HepG2 (cell line): Measurements from ENCODE around the gene ZNF22. TPM values are rescaled to one million over a fixed set of nuclear protein-coding genes. Genes with fewer than 3 reads are reported as not detected.

Experiments
- AGO1 ChIP-seq: fragments of 200-400 bp; formaldehyde crosslinking; IDR thresholded peaks from 2 replicates; pipeline ENCODE4 v1.6.1; 2017; ENCODE audit warnings: mild to moderate bottlenecking, low read depth, low read length, moderate library complexity; ENCODE audit not compliant: poor library complexity, severe bottlenecking
- NR2F6 ChIP-seq, 2 experiments: IDR thresholded peaks; 2 replicates each; pipeline ENCODE4 v1.6.1; 2016; ENCODE audit warnings: antibody characterized with exemption in 1 of 2, mild to moderate bottlenecking in 1 of 2
- RFX3 ChIP-seq: IDR thresholded peaks from 2 replicates; pipeline ENCODE4 v1.6.1; 2016; ENCODE audit warnings: missing biosample characterization, missing genetic modification reagents
- RNF2 ChIP-seq: fragments of 450-650 bp; conservative IDR thresholded peaks from 2 replicates; pipeline ENCODE4 v1.6.1; 2016; ENCODE audit warnings: low read depth
- TMF1 ChIP-seq: sonication (generic); formaldehyde crosslinking; IDR thresholded peaks from 2 replicates; pipeline ENCODE4 v1.8.1; 2022; ENCODE audit warnings: low read depth, missing genetic modification reagents
- ZNF263 ChIP-seq: sonication (generic); formaldehyde crosslinking; IDR thresholded peaks from 2 replicates; pipeline ENCODE4 v1.4.0; 2020; ENCODE audit warnings: missing genetic modification reagents
- ZNF350 ChIP-seq: sonication (generic); formaldehyde crosslinking; IDR thresholded peaks from 2 replicates; pipeline ENCODE4 v1.4.0; 2020; ENCODE audit warnings: mild to moderate bottlenecking, low read depth, missing genetic modification reagents, borderline replicate concordance
- ZNF460 ChIP-seq: sonication (generic); formaldehyde crosslinking; IDR thresholded peaks from 2 replicates; pipeline ENCODE4 v1.5.1; 2020; ENCODE audit warnings: missing genetic modification reagents, mild to moderate bottlenecking, borderline replicate concordance
- ZNF510 ChIP-seq: sonication (generic); formaldehyde crosslinking; IDR thresholded peaks from 2 replicates; pipeline ENCODE4 v1.4.0; 2020; ENCODE audit warnings: low read depth, mild to moderate bottlenecking, missing genetic modification reagents
- ZNF724P ChIP-seq: sonication (generic); formaldehyde crosslinking; IDR thresholded peaks from 2 replicates; pipeline ENCODE4 v1.8.0; 2022; ENCODE audit warnings: missing genetic modification reagents, borderline replicate concordance
- polyA plus RNA-seq, 8 experiments: library from polyadenylated mRNA; depleted of rRNA in 3 of 8; stranded (reverse) in 7 of 8; unstranded in 1 of 8; fragments of >200 nt; fragmentation: Illumina TruSeq in 4 of 8; extraction: Trizol in 4 of 8; gene quantifications; 2 replicates each; pipeline versions ENCODE4 v1.2.1 to v1.2.3, GENCODE V29; 2011 to 2016; ENCODE audit warnings: low read depth in 4 of 8, missing spikeins in 1 of 8, mixed read lengths in 1 of 8; ENCODE audit not compliant: insufficient read depth in 1 of 8
- total RNA-seq, 5 experiments: library from RNA; depleted of rRNA; stranded (reverse); fragments of >200 nt; fragmentation: Illumina TruSeq; extraction: Trizol; gene quantifications; 2 replicates each; pipeline ENCODE4 v1.2.3, GENCODE V29; 2016; ENCODE audit warnings: low read depth in 1 of 5
- TF ChIP-seq, protein P1 (sequence below): sonication (generic); formaldehyde crosslinking; IDR thresholded peaks from 2 replicates; pipeline ENCODE4 v1.8.1; 2023; ENCODE audit warnings: missing genetic modification reagents, inconsistent platforms, borderline replicate concordance
- TF ChIP-seq, protein P2 (sequence below): sonication (generic); formaldehyde crosslinking; IDR thresholded peaks from 2 replicates; pipeline ENCODE4 v1.4.0; 2020; ENCODE audit warnings: missing genetic modification reagents
- TF ChIP-seq, protein P3 (sequence below): sonication (generic); formaldehyde crosslinking; IDR thresholded peaks from 2 replicates; pipeline ENCODE4 v1.4.0; 2020; ENCODE audit warnings: mild to moderate bottlenecking, missing genetic modification reagents, borderline replicate concordance
- TF ChIP-seq, protein P4 (sequence below): sonication (generic); formaldehyde crosslinking; IDR thresholded peaks from 2 replicates; pipeline ENCODE4 v1.4.0; 2020; ENCODE audit warnings: mild to moderate bottlenecking, missing genetic modification reagents

ZNF22 gene
- total and polyA plus RNA-seq, 2 of the 13 experiments (the other 11 are each of a cell fraction or from before 2014, with no cell fraction given), result 0.40 to 1.3 TPM

DNA sequence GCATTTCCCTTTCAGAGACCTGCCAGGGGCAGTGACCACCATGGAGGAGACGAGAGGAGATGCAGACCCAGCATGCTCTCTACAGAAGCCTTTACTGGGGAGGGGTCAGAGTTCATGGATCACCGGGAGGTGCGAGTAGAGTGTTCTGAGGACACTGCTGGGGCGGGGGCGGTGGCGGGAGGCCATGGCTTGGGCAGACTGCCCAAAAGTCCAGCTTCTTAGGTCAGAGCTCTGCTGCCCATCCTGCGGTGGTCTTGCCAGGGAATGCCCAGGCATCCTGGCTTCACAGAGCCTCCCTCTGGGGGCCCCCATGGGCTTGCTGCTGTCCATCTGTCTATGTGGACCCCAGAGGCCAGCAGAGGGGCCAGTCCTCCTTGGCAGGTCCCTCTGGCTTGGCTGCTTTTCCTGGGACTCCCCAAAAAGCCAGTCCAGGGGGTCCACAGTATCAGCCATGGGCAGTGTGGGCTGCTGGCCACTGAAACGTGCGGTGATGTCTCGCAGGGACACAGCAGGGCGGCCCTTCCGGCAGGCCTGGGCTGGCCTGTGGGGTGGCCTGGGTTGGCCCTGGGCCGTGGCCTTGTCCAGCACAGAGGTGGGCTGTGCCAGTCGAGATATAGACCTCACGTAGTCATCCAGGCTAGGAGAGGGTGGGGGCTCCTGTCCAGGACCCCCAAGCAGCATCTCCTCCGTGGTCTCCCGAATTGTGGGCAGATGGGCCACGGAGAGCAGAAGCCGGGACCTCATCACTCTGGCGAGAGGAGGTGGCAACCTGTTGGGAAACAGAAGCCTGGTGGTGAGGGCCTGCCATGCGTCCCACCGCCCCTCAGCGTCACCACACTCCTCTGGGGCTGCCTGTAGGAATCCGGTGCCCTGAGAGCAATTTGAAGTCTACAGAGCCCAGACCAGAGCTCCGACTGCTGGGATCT lies 23.2 kb upstream of the ZNF22 start (continued):
- TF ChIP-seq, protein P1, sequence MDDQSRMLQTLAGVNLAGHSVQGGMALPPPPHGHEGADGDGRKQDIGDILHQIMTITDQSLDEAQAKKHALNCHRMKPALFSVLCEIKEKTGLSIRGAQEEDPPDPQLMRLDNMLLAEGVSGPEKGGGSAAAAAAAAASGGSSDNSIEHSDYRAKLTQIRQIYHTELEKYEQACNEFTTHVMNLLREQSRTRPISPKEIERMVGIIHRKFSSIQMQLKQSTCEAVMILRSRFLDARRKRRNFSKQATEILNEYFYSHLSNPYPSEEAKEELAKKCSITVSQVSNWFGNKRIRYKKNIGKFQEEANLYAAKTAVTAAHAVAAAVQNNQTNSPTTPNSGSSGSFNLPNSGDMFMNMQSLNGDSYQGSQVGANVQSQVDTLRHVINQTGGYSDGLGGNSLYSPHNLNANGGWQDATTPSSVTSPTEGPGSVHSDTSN (CRISPR knock-in tag), result 0 out of 2 replicates have a peak, but pooled peaks have one; percentile 30
- TF ChIP-seq ZNF724P (peak; percentile 89), ZNF460 (CRISPR knock-in tag) (no peak; the same call in 1 of the 2 replicates), ZNF263 (CRISPR knock-in tag) (0 out of 2 replicates have a peak, but pooled peaks have one; percentile 8), NR2F6 (IDR thresholded peaks at IDR 0.05) (0 out of 2 replicates have a peak, but pooled peaks have one; percentile 15), NR2F6 (CRISPR knock-in tag; IDR thresholded peaks at IDR 0.05) (no peak), AGO1 (peak; percentile 99), ZNF350 (CRISPR knock-in tag) (peak; percentile 16; the same call in 1 of the 2 replicates), RNF2 (no peak), TMF1 (CRISPR knock-in tag) (no peak; the same call in 1 of the 2 replicates), RFX3 (CRISPR knock-in tag) (no peak), ZNF510 (CRISPR knock-in tag) (0 out of 2 replicates have a peak, but pooled peaks have one; percentile 6)
- TF ChIP-seq, protein P2, sequence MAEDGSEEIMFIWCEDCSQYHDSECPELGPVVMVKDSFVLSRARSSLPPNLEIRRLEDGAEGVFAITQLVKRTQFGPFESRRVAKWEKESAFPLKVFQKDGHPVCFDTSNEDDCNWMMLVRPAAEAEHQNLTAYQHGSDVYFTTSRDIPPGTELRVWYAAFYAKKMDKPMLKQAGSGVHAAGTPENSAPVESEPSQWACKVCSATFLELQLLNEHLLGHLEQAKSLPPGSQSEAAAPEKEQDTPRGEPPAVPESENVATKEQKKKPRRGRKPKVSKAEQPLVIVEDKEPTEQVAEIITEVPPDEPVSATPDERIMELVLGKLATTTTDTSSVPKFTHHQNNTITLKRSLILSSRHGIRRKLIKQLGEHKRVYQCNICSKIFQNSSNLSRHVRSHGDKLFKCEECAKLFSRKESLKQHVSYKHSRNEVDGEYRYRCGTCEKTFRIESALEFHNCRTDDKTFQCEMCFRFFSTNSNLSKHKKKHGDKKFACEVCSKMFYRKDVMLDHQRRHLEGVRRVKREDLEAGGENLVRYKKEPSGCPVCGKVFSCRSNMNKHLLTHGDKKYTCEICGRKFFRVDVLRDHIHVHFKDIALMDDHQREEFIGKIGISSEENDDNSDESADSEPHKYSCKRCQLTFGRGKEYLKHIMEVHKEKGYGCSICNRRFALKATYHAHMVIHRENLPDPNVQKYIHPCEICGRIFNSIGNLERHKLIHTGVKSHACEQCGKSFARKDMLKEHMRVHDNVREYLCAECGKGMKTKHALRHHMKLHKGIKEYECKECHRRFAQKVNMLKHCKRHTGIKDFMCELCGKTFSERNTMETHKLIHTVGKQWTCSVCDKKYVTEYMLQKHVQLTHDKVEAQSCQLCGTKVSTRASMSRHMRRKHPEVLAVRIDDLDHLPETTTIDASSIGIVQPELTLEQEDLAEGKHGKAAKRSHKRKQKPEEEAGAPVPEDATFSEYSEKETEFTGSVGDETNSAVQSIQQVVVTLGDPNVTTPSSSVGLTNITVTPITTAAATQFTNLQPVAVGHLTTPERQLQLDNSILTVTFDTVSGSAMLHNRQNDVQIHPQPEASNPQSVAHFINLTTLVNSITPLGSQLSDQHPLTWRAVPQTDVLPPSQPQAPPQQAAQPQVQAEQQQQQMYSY (CRISPR knock-in tag), result peak; percentile 21; the same call in 1 of the 2 replicates
- TF ChIP-seq, protein P3, sequence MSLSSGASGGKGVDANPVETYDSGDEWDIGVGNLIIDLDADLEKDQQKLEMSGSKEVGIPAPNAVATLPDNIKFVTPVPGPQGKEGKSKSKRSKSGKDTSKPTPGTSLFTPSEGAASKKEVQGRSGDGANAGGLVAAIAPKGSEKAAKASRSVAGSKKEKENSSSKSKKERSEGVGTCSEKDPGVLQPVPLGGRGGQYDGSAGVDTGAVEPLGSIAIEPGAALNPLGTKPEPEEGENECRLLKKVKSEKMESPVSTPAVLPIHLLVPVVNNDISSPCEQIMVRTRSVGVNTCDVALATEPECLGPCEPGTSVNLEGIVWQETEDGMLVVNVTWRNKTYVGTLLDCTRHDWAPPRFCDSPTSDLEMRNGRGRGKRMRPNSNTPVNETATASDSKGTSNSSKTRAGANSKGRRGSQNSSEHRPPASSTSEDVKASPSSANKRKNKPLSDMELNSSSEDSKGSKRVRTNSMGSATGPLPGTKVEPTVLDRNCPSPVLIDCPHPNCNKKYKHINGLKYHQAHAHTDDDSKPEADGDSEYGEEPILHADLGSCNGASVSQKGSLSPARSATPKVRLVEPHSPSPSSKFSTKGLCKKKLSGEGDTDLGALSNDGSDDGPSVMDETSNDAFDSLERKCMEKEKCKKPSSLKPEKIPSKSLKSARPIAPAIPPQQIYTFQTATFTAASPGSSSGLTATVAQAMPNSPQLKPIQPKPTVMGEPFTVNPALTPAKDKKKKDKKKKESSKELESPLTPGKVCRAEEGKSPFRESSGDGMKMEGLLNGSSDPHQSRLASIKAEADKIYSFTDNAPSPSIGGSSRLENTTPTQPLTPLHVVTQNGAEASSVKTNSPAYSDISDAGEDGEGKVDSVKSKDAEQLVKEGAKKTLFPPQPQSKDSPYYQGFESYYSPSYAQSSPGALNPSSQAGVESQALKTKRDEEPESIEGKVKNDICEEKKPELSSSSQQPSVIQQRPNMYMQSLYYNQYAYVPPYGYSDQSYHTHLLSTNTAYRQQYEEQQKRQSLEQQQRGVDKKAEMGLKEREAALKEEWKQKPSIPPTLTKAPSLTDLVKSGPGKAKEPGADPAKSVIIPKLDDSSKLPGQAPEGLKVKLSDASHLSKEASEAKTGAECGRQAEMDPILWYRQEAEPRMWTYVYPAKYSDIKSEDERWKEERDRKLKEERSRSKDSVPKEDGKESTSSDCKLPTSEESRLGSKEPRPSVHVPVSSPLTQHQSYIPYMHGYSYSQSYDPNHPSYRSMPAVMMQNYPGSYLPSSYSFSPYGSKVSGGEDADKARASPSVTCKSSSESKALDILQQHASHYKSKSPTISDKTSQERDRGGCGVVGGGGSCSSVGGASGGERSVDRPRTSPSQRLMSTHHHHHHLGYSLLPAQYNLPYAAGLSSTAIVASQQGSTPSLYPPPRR (CRISPR knock-in tag), result no peak; the same call in none of the 2 replicates
- TF ChIP-seq, protein P4, sequence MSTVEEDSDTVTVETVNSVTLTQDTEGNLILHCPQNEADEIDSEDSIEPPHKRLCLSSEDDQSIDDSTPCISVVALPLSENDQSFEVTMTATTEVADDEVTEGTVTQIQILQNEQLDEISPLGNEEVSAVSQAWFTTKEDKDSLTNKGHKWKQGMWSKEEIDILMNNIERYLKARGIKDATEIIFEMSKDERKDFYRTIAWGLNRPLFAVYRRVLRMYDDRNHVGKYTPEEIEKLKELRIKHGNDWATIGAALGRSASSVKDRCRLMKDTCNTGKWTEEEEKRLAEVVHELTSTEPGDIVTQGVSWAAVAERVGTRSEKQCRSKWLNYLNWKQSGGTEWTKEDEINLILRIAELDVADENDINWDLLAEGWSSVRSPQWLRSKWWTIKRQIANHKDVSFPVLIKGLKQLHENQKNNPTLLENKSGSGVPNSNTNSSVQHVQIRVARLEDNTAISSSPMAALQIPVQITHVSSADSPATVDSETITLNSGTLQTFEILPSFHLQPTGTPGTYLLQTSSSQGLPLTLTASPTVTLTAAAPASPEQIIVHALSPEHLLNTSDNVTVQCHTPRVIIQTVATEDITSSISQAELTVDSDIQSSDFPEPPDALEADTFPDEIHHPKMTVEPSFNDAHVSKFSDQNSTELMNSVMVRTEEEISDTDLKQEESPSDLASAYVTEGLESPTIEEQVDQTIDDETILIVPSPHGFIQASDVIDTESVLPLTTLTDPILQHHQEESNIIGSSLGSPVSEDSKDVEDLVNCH (CRISPR knock-in tag), result no peak
